ENCODE data around the gene USP3. TPM values are rescaled to one million over a fixed set of nuclear protein-coding genes. Genes with fewer than 3 reads are reported as not detected.

USP3 gene
- total and polyA plus RNA-seq, 2 experiments from 2014 or later = 20.2 to 26.0 TPM

DNA sequence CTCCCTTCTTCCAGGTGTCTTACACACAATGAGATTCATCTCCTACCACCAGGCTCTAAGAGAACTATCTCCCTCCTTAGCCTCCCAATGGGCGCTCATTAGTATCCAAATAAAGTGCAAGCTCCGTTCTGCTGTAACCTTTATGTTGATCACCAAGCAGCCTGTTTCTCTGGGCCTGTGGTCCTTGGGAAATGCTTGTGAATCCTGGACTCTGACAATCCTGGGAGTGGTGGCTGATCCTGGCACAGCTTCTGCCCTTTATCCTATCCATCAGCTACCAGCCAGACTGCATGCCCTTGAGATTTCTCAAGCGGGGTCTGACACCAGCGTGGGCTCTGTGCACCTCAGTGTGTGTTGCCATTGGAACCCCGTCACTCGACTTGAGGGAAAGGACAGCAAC is 26.1 kb upstream of the USP3 start:
- Histone ChIP-seq H3K9me3 (ENCODE audit: low read depth) (no peaks in the 10 kb centered on the region), H3K4me1 (ENCODE audit: low read depth) (peaks cover 6% of the 10 kb centered on the region), H3K4me3 (no peak overlapping the region), H3K36me3 (no peaks in the 10 kb centered on the region), H3K27me3 (no peaks in the 10 kb centered on the region), H3K27ac (no peak overlapping the region)
- TF ChIP-seq, protein P1, sequence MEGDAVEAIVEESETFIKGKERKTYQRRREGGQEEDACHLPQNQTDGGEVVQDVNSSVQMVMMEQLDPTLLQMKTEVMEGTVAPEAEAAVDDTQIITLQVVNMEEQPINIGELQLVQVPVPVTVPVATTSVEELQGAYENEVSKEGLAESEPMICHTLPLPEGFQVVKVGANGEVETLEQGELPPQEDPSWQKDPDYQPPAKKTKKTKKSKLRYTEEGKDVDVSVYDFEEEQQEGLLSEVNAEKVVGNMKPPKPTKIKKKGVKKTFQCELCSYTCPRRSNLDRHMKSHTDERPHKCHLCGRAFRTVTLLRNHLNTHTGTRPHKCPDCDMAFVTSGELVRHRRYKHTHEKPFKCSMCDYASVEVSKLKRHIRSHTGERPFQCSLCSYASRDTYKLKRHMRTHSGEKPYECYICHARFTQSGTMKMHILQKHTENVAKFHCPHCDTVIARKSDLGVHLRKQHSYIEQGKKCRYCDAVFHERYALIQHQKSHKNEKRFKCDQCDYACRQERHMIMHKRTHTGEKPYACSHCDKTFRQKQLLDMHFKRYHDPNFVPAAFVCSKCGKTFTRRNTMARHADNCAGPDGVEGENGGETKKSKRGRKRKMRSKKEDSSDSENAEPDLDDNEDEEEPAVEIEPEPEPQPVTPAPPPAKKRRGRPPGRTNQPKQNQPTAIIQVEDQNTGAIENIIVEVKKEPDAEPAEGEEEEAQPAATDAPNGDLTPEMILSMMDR (IDR thresholded peaks at IDR 0.05; ENCODE audit: low read depth, low read length) = no peak
- DNase-seq (ENCODE audit: low read depth in 1 of 2, low spot score in 1 of 2) = no peak

DNA sequence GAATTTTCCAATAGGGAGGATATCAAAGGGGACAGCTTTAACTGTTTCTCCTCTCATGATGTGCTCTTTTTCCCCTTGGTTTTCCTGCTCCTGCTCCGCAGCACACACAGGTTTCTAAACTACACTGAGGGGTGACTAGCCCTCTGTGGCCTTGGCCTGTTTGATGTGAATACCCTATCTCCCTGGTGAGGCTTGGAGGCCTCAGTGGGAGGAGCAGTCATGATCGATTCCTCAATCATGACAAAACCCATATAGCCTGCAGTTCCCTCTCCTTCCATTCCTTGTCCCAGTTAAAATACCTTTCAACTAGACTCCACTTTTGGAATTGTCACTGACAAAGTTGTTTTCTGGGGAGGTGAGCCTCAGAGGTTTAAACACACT is 24.0 kb upstream of the USP3 start:
- Histone ChIP-seq H3K27me3 (no peaks in the 10 kb centered on the region), H3K36me3 (no peaks in the 10 kb centered on the region), H3K9me3 (ENCODE audit: low read depth) (no peaks in the 10 kb centered on the region), H3K27ac (no peak overlapping the region), H3K4me3 (no peak overlapping the region), H3K4me1 (ENCODE audit: low read depth) (no peaks in the 10 kb centered on the region)
- DNase-seq (ENCODE audit: low read depth in 1 of 2, low spot score in 1 of 2) = no peak
- TF ChIP-seq, protein P1 (IDR thresholded peaks at IDR 0.05; ENCODE audit: low read depth, low read length) = no peak

DNA sequence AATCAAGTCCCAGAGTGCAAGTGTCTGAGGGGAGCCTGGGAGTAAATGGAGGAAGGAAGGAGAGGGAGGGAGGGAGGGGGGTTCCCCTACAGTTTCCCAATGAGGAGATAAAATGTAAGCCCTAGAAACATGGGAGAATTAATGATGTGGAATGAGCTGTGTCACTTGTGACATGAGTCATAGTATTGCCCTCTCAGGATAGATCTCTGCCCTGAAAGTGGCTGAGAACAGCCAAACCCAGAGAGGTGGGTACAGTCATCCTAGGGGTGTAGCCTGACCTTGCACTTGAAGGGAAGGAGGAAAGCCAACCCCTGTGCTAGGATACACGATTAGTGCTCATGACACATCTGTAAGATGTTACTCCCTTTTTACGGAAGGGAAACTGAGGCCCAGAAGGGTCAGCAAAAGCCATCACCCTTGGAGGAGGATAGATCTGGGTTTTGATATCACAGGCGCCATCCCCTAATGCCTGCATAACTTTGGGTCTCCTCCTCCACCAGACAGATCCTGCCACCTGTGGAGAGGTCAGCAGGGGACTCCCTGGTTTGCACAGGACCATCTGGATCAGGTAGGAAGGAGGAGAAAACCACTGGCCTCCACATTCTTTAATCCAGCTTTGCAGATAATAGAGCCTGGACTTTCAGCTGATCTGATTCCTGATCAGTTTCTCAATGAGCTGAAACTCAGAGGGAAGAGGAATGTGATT is 23.1 kb upstream of the USP3 start:
- Histone ChIP-seq H3K4me3 (no peak overlapping the region), H3K27me3 (no peaks in the 10 kb centered on the region), H3K9me3 (ENCODE audit: low read depth) (no peaks in the 10 kb centered on the region), H3K36me3 (no peaks in the 10 kb centered on the region), H3K27ac (no peak overlapping the region), H3K4me1 (ENCODE audit: low read depth) (no peaks in the 10 kb centered on the region)
- DNase-seq (ENCODE audit: low read depth in 1 of 2, low spot score in 1 of 2) = no peak
- TF ChIP-seq, protein P1 (IDR thresholded peaks at IDR 0.05; ENCODE audit: low read depth, low read length) = no peak

DNA sequence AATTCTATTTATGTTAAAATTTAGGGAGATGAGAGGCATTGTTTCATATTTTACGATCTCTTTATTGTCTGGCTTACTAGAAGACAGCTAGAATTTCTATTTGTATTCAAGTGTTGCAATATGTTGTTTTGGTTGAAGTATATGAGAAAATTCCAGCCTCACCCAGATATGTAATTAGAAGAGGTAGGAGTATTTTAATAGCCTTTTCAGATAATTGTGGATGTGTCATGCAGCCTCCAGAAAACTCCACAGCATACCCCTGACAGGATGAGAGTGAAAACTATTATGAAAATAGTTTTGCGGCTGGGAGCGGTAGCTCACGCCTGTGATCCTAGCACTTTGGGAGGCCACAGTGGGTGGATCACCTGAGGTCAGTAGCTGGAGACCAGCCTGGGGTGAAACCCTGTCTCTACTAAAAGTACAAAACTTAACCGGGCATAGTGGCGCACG is 21.5 kb upstream of the USP3 start:
- H3K27ac ChIP-seq = no peak overlapping the region
- H3K4me1 ChIP-seq (ENCODE audit: low read depth) = no peaks in the 10 kb centered on the region
- no peak overlapping the region for H3K4me3 ChIP-seq
- TF ChIP-seq, protein P1 (IDR thresholded peaks at IDR 0.05; ENCODE audit: low read depth, low read length) = no peak
- DNase-seq (ENCODE audit: low read depth in 1 of 2, low spot score in 1 of 2) = no peak
- no peaks in the 10 kb centered on the region for H3K27me3 ChIP-seq
- H3K36me3 ChIP-seq = no peaks in the 10 kb centered on the region
- H3K9me3 ChIP-seq (ENCODE audit: low read depth) = no peaks in the 10 kb centered on the region

DNA sequence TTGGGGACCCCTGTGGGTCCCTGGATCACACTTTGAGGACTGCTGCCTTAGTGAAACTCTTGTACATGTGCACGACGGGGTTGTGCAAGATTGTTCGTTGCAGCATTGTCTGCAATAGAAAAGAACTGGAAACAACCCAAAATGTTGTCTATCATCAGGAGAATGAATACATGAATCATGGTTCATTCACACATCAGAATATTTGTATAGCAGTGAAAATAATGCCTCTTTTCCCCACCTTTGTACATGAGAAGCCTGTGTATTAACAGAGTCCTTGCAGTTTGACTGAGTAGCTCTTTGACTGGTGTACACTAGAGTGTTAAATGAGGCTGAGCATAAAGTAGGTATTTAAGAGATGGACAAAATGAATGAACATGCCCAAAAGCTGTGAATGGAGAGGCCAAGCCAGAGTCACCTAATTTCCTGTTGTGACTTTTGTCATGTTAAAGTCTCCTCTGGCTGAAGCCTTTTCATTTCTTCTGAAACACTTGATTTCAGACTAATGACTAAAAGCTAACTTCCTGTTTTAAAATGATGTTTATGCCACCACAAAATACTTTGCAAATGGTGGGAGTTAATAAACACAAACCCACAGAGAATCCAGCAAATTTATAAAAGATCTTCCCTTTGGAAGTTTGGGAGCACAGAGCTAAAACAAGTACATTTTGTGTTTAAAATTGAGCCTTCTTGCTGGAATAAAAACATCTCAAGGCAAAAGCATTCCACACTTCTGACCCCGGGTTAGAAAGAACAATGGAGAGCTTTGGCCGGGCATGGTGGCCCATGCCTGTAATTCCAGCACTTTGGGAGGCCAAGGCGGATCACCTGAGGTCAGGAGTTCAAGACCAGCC is 20.6 kb upstream of the USP3 start:
- Histone ChIP-seq H3K36me3 (no peaks in the 10 kb centered on the region), H3K4me1 (ENCODE audit: low read depth) (no peaks in the 10 kb centered on the region), H3K9me3 (ENCODE audit: low read depth) (no peaks in the 10 kb centered on the region), H3K27me3 (no peaks in the 10 kb centered on the region), H3K4me3 (no peak overlapping the region), H3K27ac (no peak overlapping the region)
- DNase-seq (ENCODE audit: low read depth in 1 of 2, low spot score in 1 of 2) = peak in 1 of 2 donors; percentile 88
- TF ChIP-seq, protein P1 (IDR thresholded peaks at IDR 0.05; ENCODE audit: low read depth, low read length) = no peak

Data from cardiac muscle cell (in vitro differentiated cells and primary cell).